GM19238 (cell line): ENCODE measurements around the gene MEIS3.

Experiments used
- DNase-seq: peaks from one replicate; pipeline ENCODE4 v3.0.0; 2011; ENCODE audit warnings: low spot score; ENCODE audit not compliant: insufficient read length

Gene MEIS3

GRCh38 chr19:47419030-47419783, at the start of gene MEIS3:
TSS of gene MEIS3 (minus strand) at chr19:47419527. CDS start at chr19:47419081, 446 bp downstream.
- no peak for DNase-seq

GRCh38 chr19:47467914-47468313, 48.6 kb upstream of the MEIS3 start:
- DNase-seq: no peak

DNA sequence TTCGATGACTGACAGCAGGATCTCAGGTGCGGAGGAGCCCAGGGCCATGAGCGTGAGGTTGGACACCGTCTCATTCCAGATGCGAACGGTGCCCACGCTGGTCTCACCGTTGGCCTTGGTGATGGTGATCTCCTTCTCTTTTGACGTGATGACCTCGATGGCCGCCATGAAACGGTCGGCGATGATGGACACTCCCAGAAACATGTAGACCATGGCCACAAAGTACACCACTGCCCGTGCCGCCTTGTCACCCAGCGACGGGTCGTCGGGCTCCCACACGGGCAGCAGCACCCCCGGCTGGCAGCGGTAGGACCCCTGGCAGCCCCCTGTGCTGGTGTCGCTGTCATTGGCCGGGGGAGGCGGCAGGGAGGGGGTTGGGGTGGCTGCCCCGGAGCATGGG, 46.6 kb upstream of the MEIS3 start:
- DNase-seq: no peak

- DNase-seq: no peak
Measured at GRCh38 chr19:47464675-47465419, 45.5 kb upstream of the MEIS3 start.

- DNase-seq: no peak
Measured at GRCh38 chr19:47461876-47462275, 42.5 kb upstream of the MEIS3 start.

DNA sequence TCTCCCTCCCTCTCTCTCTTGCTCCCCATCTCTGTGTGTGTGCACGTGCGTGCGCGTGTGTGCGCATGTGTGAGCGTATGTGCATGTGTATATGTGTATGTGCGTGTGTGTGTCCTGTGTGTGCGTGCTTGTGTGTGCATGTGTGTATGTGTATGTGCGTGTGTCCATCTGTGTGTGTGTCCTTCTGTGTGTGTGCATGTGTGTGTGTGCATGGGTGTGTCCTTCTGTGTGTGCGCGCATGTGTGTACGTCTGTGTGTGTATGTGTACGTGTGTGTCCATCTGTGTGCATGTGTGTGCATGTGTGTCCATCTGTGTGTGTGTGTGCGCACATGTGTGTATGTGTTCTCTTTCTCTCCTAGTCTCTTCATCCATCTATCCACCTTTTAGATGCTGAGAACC, 40.1 kb upstream of the MEIS3 start:
- DNase-seq: no peak

DNA sequence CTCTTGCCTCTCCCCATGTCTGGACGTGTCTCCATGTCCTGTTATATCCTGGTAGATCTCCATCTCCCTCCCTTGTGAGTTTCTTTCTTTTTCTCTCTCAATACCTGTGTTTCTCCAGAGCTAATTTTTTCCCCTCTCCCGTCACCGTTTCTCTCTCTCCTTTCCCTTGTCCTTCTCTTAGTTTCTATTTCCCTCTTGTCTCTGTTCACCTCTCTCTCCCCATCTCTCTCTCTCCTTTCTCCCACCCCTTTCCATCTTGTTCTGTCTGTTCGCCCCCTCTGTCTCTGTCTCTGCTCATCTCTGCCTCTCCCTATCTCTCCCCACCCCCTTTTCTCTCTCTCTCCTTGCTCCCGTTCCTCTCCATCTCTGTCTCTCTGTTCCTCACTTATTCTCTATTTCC, 39.3 kb upstream of the MEIS3 start:
- DNase-seq: no peak

DNA sequence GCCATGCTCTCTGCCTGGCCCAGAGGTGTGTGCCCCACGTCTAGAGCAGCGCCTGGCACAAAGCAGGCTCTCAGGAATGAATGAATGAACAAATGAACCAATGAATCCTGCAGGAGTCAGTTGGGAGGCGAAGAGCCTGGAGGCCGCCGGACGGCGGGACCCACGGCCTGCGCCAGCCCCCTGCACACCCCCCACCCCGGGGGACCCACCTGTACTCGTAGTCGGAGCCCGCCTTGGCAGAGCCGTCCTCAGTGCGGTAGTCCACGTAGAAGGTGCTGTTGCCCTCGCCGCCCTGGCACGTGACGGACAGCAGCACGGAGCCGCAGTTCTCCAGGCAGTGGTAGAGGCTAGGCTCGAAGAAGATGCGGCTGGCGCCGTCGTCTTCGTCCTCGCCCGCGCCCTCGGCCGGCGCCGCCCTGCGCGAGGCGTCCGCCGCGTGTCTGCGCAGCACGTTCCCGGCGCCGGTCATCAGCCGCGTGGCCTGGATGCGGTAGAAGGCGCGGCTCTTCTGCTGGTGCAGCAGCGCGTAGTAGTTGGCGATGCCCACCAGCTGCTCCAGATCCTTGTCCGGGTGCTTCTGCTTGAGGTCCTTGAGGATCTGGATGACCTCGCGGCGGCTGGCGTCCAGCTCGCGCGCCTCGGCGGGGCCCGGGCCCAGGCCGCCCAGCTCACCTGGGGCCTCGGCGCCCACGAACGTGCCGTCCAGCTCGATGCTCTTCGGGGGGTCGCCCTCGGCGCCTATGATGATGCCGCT, 37.6 kb upstream of the MEIS3 start:
- no peak for DNase-seq

DNA sequence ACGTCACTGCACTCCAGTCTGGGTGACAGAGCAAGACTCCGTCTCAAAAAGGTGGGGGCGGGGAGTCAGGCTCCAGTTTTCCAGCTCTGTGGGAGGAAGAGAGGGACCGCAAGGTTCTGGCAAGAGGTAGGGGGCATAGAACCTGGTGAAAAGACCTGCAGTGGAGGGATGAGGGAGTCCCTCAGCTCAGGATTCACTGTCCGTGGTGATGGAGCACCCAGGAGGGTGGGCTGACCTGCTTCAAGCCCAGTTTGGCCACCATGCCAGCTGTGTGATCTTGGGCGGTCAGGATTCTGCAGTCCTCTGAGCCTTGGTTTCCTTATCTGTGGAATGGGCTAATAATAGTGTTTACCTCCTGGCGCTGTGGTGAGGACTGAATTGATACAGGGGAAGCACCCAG, 31.2 kb upstream of the MEIS3 start:
- no peak for DNase-seq

DNA sequence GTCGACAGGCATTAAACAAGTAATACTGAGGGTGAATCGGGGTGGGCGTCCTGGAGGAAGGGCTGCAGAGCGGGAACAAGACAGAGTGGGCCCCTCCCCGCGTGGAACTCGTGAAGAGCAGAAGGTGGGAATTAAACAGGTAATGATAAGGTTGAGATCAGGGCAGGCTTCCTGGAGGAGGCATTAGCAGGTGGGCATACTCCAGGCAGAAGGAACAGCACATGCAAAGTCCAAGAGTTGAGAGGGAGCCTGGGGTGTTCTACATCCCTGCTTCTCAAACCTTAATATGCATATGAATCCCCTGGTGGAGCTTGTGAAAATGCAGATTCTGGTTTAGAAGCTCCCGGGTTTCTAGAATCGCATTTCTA, 29.0 kb upstream of the MEIS3 start:
- DNase-seq: no peak

DNA sequence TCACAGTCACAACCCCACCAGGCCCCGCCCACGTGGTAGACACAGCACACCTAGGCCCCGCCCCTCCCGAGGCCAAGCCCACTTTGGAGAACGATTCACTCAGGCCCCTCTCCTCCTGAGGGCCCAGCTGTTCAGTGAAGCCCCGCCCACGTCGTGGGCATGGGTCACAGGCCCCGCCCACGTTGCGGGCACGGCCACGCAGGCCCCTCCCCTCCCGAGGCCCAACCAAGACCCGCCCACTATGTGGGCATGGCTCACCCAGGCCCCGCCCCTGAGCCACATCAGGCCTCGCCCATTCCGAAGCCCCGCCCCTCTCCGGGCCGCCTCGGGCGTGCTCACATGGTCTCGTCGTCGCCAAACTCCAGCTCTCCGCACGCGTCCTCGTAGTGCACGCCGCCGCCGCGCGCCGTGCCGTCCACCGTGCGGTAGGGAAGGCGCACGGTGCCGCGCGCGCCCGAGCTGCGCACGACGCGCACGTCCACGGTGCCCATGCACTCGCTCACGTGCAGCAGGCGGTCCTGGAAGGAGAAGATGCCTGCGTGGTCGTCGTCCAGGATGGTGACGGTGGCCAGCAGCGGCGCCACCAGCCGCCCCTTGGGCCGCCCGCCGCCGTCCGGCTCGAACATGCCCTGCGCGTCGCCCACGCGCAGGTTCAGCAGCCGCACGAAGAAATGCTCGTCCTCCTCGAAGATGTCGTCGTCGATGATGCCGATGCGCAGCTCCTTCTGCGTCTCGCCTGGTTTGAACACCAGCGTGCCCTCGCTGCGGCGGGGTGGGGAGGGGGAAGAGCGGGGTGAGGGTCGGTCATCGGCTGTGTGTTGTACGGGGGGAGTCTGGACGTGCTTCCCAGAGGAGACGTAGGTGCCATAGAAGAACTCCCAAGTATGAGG, 28.4 kb upstream of the MEIS3 start:
- no peak for DNase-seq

DNA sequence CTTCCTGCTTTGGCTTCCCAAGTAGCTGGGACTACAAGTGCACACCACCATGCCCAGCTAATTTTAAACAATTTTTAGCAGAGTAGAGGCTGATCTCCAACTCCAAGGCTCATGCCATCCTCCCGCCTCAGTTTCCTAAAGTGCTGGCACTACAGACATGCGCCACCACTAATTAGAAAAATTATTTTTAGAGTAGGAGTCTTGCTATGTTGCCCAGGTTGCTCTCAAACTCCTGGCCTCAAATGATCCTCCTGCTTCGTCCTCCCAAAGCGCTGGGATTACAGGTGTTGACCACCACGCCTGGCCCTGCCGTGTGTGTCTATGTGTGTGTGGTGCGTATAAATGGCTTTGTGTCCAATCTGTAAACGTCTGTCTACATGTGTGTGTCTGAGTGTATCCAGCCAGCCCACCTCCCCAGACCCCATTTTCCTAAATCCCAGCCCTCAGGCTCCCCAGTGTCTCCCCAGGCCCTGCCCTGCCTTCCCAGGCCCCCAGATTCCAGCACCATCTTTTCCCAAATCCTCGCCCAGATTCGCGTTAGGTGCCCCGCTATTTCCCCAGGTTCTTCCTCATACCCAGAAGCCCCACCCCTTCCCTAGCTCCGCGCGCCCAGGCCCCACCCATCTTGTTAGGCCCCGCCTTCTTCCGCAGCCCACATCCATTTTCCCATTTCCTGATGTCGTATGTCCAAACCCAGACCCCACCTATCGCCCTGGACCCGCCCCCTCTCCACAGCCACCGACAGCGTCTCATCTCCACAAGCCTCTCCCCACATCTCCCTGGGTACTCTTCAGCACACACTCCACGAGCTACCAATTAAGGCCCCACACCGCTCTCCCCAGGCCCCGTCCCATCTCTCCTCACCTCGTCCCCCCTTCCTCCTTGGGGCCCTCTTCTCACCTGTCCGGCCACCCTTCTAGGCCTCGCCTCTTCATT, 27.5 kb upstream of the MEIS3 start:
- DNase-seq: no peak

DNA sequence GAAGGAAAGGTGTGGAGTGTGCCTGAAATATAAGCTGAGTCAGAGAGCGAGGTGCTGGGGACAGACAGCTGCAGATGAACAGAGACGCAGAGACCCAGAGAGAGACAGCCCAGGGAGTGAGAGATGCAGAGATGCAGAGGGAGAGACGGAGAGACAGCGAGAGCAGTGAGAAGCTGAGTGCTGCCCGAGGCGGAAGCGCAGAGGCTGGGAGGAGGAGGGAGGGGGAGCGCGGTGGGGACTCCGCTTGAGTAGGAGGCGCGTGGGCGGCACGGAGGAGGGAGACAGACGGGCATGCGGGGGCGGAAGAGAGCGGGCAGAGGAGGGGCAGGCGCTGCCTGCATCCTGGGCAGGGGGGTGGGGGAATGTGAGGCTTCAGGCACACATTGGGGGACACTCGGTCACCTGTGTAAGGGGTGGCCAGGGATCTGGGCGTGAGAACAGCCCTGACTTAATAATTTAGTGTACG, 26.6 kb upstream of the MEIS3 start:
- no peak for DNase-seq

DNA sequence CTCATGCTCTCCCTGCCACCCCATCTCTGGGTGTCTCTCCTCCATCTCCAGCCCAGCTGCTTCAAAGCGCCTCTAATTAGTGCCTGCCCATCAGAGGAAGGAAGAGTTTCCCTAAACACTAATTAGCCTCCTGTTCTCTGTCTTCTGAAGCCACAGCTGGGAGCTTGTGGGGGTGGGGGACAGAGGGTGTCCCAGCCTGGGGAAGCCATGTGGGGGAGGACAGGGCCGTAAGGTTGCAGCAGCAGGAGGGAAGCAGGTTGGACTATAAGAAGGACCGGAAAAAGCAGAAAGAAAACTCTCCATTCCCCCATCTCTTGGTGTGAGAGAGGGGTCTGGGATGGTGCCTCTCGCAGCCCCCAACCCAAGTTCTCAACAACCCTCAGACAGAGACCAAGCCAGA, 26.2 kb upstream of the MEIS3 start:
- no peak for DNase-seq

DNA sequence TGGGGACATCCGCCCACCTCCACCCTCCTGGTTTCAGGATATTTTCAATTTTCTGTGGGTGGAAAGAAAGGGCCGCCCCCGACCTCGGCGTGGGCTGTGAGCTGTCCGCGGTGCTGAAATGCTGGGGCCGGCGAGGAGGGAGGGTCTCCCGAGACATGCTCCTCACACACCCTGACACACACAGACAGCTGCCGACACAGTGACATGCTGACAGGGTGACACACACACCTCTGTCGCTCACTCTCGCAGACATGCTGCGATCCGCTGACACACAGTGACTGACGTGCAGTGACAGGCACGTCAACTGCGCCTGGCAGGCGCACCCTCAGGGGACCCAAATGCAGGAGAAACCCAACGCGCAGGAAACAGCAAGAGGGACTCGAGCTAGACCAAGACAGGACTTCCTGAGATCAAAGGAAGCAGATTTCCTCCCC, 25.1 kb upstream of the MEIS3 start:
- no peak for DNase-seq

- DNase-seq: no peak
Measured at GRCh38 chr19:47443331-47443730, 24.0 kb upstream of the MEIS3 start.

- no peak for DNase-seq
Measured at GRCh38 chr19:47438793-47439220, 19.5 kb upstream of the MEIS3 start.

DNA sequence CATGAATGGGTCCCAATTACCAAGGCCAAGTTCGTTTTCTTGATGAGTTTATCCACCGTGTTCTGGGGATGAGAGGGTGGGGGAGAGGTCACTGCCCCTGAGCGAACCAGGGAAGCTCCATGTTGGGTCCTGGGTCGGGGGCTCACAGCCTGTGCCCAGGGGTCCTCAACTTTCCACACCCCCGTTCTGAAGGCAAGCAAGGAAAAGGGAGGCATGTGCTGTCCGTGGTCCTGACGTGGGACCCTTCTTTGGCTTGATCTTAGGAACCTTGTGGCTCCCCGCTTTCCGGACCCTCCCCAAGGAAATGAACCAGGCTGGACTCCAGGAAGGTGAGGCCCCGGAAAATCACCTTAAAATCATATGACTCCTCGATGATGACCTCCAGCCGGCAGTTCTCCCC, 18.2 kb upstream of the MEIS3 start:
- DNase-seq: no peak

DNA sequence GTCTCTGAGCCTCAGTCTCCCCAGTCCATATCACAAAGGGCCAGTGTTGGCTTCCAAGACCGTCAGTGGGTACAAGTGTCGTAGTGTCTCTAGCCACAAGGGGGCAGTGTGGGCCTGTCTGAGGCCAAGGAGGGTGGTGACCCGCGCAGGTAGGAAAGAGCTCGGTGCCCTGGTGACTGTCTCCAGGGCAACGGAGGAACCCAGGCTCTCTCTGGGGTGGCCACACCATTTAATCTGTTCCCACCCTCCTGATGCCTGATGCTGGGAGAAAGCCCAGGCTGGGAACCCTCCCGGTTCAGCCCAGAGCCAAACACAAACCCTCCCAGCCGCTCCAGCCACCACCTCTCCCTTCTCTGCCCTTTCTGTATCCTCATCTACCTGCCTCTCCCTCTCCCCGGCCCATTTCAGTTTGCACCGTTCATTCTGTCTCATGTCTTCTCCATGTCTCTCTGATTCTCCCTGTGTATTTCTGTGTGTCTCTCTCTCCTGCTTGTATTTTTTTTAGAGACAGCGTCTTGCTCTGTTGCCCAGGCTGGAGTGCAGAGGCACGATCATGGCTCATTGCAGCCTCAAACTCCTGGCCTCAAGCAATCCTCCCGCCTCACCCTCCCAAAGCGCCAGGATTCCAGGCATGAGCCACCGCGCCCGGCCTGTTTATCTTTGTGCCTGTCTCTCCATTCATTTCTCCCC, 17.5 kb upstream of the MEIS3 start:
- DNase-seq: peak; percentile 81
